ENCODE results near the gene SLC10A3. TPM values are rescaled to one million over a fixed set of nuclear protein-coding genes. Genes with fewer than 3 reads are reported as not detected.
A peak's percentile ranks its signal among the peaks of the same experiment; 100 is the strongest.

Gene SLC10A3
- total RNA-seq, 2 donors from 2014 or later: 5.4 to 9.1 TPM

DNA sequence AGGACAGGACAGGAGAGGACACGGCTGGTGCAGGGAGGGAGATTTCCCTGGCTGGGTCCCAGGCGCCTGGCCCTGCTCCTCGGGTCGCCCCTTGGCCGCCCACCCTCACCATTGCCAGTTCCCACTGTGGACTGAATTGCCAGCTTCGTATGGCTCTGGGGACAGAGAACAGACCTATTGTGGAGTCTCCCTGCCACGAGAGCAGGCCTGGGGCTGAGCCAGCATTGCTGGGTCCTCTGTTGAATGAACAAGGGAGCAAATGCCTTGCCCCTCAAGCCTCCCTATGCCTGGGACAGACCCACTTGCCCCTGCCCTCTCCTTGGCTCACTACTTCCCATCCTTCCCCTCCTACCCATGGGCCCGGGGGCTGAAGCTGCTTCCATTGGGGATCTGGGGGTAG lies 28.0 kb downstream of the SLC10A3 start:
- Mint-ChIP-seq H3K4me3 (no peak overlapping the region), H3K9me3 (peaks cover 54% of the 10 kb centered on the region), H3K4me1 (no peaks in the 10 kb centered on the region), H3K27me3 (ENCODE audit: insufficient read depth) (peaks cover 1% of the 10 kb centered on the region), H3K36me3 (ENCODE audit: low read depth) (peaks cover 8% of the 10 kb centered on the region), H3K27ac (no peak overlapping the region)
- Histone ChIP-seq H3K4me1 (ENCODE audit: control insufficient read depth, insufficient read depth, low read length) (no peaks in the 10 kb centered on the region), H3K36me3 (ENCODE audit: control insufficient read depth, insufficient read depth, low read length) (no peaks in the 10 kb centered on the region), H3K9me3 (ENCODE audit: control insufficient read depth, low read length) (no peaks in the 10 kb centered on the region), H3K4me3 (ENCODE audit: low read length) (no peak overlapping the region), H3K27me3 (ENCODE audit: control insufficient read depth, insufficient read depth, low read length, poor library complexity, severe bottlenecking) (no peaks in the 10 kb centered on the region), H3K27ac (ENCODE audit: low read depth, low read length) (no peak overlapping the region), H3K9ac (ENCODE audit: extremely low read depth, low read length, poor library complexity, severe bottlenecking) (no peak overlapping the region)
- DNase-seq: no peak
- WGBS, 2 experiments (ENCODE audit: insufficient coverage in 1 of 2, insufficient read length in 1 of 2): 97% methylated on average over 7 of the region's 8 CpGs; no CpG with 5 or more reads in 1 of the 2 experiments
- TF ChIP-seq, protein P1, sequence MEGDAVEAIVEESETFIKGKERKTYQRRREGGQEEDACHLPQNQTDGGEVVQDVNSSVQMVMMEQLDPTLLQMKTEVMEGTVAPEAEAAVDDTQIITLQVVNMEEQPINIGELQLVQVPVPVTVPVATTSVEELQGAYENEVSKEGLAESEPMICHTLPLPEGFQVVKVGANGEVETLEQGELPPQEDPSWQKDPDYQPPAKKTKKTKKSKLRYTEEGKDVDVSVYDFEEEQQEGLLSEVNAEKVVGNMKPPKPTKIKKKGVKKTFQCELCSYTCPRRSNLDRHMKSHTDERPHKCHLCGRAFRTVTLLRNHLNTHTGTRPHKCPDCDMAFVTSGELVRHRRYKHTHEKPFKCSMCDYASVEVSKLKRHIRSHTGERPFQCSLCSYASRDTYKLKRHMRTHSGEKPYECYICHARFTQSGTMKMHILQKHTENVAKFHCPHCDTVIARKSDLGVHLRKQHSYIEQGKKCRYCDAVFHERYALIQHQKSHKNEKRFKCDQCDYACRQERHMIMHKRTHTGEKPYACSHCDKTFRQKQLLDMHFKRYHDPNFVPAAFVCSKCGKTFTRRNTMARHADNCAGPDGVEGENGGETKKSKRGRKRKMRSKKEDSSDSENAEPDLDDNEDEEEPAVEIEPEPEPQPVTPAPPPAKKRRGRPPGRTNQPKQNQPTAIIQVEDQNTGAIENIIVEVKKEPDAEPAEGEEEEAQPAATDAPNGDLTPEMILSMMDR (conservative IDR thresholded peaks at IDR 0.05): no peak

DNA sequence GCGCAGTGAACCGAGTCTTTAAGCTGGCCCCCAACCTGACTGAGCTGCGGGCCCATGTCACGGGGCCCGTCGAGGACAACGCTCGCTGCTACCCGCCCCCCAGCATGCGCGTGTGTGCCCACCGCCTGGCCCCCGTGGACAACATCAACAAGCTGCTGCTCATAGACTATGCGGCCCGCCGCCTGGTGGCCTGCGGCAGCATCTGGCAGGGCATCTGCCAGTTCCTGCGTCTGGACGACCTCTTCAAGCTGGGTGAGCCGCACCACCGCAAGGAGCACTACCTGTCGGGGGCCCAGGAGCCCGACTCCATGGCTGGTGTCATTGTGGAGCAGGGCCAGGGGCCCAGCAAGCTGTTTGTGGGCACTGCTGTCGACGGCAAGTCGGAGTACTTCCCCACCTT lies 30.1 kb downstream of the SLC10A3 start:
- no peak overlapping the region for H3K27ac ChIP-seq (ENCODE audit: low read depth, low read length)
- Mint-ChIP-seq H3K36me3 (ENCODE audit: low read depth) (peaks cover 8% of the 10 kb centered on the region), H3K27me3 (ENCODE audit: insufficient read depth) (peaks cover 3% of the 10 kb centered on the region), H3K4me3 (peak overlapping the region; percentile 70), H3K4me1 (no peaks in the 10 kb centered on the region), H3K27ac (no peak overlapping the region), H3K9me3 (peaks cover 61% of the 10 kb centered on the region)
- TF ChIP-seq, protein P1 (conservative IDR thresholded peaks at IDR 0.05): peak; percentile 23
- no peak for DNase-seq
- no peaks in the 10 kb centered on the region for H3K9me3 ChIP-seq (ENCODE audit: control insufficient read depth, low read length)
- no peaks in the 10 kb centered on the region for H3K36me3 ChIP-seq (ENCODE audit: control insufficient read depth, insufficient read depth, low read length)
- no peaks in the 10 kb centered on the region for H3K27me3 ChIP-seq (ENCODE audit: control insufficient read depth, insufficient read depth, low read length, poor library complexity, severe bottlenecking)
- H3K9ac ChIP-seq (ENCODE audit: extremely low read depth, low read length, poor library complexity, severe bottlenecking): no peak overlapping the region
- no peaks in the 10 kb centered on the region for H3K4me1 ChIP-seq (ENCODE audit: control insufficient read depth, insufficient read depth, low read length)
- WGBS, 2 experiments (ENCODE audit: insufficient coverage in 1 of 2, insufficient read length in 1 of 2): 90 to 95% methylated on average over 4 to 26 of the region's 26 CpGs
- no peak overlapping the region for H3K4me3 ChIP-seq (ENCODE audit: low read length)

- no peak overlapping the region for H3K9ac ChIP-seq (ENCODE audit: extremely low read depth, low read length, poor library complexity, severe bottlenecking)
- TF ChIP-seq, protein P1 (conservative IDR thresholded peaks at IDR 0.05): no peak
- no peaks in the 10 kb centered on the region for H3K9me3 ChIP-seq (ENCODE audit: control insufficient read depth, low read length)
- Mint-ChIP-seq H3K27me3 (ENCODE audit: insufficient read depth) (peaks cover 3% of the 10 kb centered on the region), H3K27ac (no peak overlapping the region), H3K4me3 (peak overlapping the region; percentile 70), H3K36me3 (ENCODE audit: low read depth) (peaks cover 8% of the 10 kb centered on the region), H3K4me1 (no peaks in the 10 kb centered on the region), H3K9me3 (peaks cover 60% of the 10 kb centered on the region)
- WGBS, 2 experiments (ENCODE audit: insufficient coverage in 1 of 2, insufficient read length in 1 of 2): 84 to 100% methylated on average over 2 to 14 of the region's 14 CpGs
- H3K4me3 ChIP-seq (ENCODE audit: low read length): peak overlapping the region; percentile 80
- DNase-seq: no peak
- no peaks in the 10 kb centered on the region for H3K27me3 ChIP-seq (ENCODE audit: control insufficient read depth, insufficient read depth, low read length, poor library complexity, severe bottlenecking)
- no peaks in the 10 kb centered on the region for H3K4me1 ChIP-seq (ENCODE audit: control insufficient read depth, insufficient read depth, low read length)
- no peaks in the 10 kb centered on the region for H3K36me3 ChIP-seq (ENCODE audit: control insufficient read depth, insufficient read depth, low read length)
- H3K27ac ChIP-seq (ENCODE audit: low read depth, low read length): peak overlapping the region; percentile 81
These were observed 30.6 kb downstream of the SLC10A3 start for GRCh38 chrX:154459832-154460231.
